Muscle layer of duodenum (tissue), 2 donors: ENCODE measurements around the gene NOSTRIN.
"Not testable (repeated sequence)": the region's sequence is repeated elsewhere in the genome, so short reads cannot be mapped to it uniquely, and the experiment has no call there.

Source experiments
- H3K27ac ChIP-seq: one replicate; pipeline ENCODE4 v1.7.0; 2013; ENCODE audit warnings: mild to moderate bottlenecking, low read length
- H3K27me3 ChIP-seq: one replicate; pipeline ENCODE4 v1.7.0; 2013; ENCODE audit warnings: low read depth, mild to moderate bottlenecking, control low read depth, low read length
- H3K36me3 ChIP-seq, 2 donors: one replicate each; pipeline ENCODE4 v1.7.0; 2013; ENCODE audit warnings: low read length in 2 of 2, control low read depth in 1 of 2, mild to moderate bottlenecking in 1 of 2; ENCODE audit not compliant: insufficient read depth in 2 of 2, control insufficient read depth in 1 of 2
- H3K4me1 ChIP-seq, 2 donors: one replicate each; pipeline ENCODE4 v1.7.0; 2013; ENCODE audit warnings: low read length in 2 of 2, mild to moderate bottlenecking in 2 of 2, control low read depth in 1 of 2, moderate library complexity in 1 of 2; ENCODE audit not compliant: insufficient read depth in 2 of 2, control insufficient read depth in 1 of 2
- H3K4me3 ChIP-seq, 2 donors: one replicate each; pipeline ENCODE4 v1.7.0; 2013; ENCODE audit warnings: low read length in 2 of 2, low read depth in 1 of 2, mild to moderate bottlenecking in 1 of 2
- H3K9me3 ChIP-seq, 2 donors: one replicate each; pipeline ENCODE4 v1.7.0; 2013; ENCODE audit warnings: low read length in 2 of 2, control low read depth in 1 of 2, mild to moderate bottlenecking in 1 of 2; ENCODE audit not compliant: control insufficient read depth in 1 of 2
- donor health status: healthy.

Gene NOSTRIN

DNA sequence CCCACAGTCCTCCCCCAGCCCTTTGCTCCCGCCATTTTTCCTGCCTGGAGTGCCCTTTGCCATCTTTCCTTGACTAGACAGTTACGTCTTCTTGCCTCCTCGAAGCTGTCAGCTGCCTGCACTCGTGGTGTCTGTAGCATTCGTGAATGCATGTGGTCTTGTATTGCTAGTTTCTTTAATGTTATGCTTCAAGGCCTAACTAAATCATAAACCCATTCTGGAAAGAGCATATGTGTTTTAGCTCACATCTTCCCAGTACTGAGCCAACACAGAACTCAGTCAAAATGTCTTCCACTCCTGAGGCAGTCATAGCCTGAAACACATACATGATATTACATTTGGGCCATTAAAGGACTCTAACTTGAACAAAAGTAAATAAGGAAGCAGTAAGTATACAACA lies 52.2 kb downstream of the NOSTRIN start:
- Histone ChIP-seq H3K27me3 (no peaks in the 10 kb centered on the region), H3K4me1 (no peaks in the 10 kb centered on the region), H3K9me3 (no peaks in the 10 kb centered on the region), H3K27ac (no peak overlapping the region), H3K4me3 (no peak overlapping the region), H3K36me3 (no peaks in the 10 kb centered on the region)

- Histone ChIP-seq H3K4me1 (no peaks in the 10 kb centered on the region), H3K9me3 (no peaks in the 10 kb centered on the region), H3K36me3 (no peaks in the 10 kb centered on the region), H3K4me3 (no peak overlapping the region), H3K27ac (no peak overlapping the region), H3K27me3 (no peaks in the 10 kb centered on the region)
Observed at GRCh38 chr2:168855601-168856000, 53.2 kb downstream of the NOSTRIN start.

- Histone ChIP-seq H3K36me3 (no peaks in the 10 kb centered on the region), H3K27me3 (no peaks in the 10 kb centered on the region), H3K4me3 (no peak overlapping the region), H3K9me3 (no peaks in the 10 kb centered on the region), H3K27ac (no peak overlapping the region), H3K4me1 (no peaks in the 10 kb centered on the region)
Observed at GRCh38 chr2:168858146-168858545, 55.7 kb downstream of the NOSTRIN start.

DNA sequence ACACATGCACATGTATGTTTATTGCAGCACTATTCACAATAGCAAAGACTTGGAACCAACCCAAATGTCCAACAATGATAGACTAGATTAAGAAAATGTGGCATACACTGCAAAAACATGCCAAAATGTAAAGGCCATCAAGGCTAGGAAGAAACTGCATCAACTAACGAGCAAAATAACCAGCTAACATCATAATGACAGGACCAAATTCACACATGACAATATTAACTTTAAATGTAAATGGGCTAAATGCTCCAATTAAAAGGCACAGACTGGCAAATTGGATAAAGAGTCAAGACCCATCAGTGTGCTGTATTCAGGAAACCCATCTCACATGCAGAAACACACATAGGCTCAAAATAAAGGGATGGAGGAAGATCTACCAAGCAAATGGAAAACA lies 64.7 kb downstream of the NOSTRIN start:
- not testable (repeated sequence) for H3K9me3 ChIP-seq

DNA sequence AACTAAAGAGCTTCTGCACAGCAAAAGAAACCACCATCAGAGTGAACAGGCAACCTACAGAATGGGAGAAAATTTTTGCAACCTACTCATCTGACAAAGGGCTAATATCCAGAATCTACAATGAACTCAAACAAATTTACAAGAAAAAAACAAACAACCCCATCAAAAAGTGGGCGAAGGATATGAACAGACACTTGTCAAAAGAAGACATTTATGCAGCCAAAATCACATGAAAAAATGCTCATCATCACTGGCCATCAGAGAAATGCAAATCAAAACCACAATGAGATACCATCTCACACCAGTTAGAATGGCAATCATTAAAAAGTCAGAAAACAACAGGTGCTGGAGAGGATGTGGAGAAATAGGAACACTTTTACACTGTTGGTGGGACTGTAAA lies 67.9 kb downstream of the NOSTRIN start:
- not testable (repeated sequence) for H3K27me3 ChIP-seq, H3K4me1 ChIP-seq, H3K36me3 ChIP-seq, H3K27ac ChIP-seq, H3K4me3 ChIP-seq, H3K9me3 ChIP-seq

More for the DNA sequence above, 64.7 kb downstream of the NOSTRIN start:
- H3K27ac ChIP-seq, H3K36me3 ChIP-seq, H3K4me3 ChIP-seq, H3K4me1 ChIP-seq, H3K27me3 ChIP-seq: not testable (repeated sequence)

DNA sequence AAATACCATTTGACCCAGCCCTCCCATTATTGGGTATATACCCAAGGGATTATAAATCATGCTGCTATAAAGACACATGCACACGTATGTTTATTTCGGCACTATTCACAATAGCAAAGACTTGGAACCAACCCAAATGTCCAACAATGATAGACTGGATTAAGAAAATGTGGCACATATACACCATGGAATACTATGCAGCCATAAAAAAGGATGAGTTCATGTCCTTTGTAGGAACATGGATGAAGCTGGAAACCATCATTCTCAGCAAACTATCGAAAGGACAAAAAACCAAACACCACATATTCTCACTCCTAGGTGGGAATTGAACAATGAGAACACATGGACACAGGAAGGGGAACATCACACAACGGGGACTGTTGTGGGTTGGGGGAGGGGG lies 68.4 kb downstream of the NOSTRIN start:
- not testable (repeated sequence) for H3K36me3 ChIP-seq, H3K27ac ChIP-seq, H3K27me3 ChIP-seq, H3K9me3 ChIP-seq, H3K4me3 ChIP-seq, H3K4me1 ChIP-seq

- Histone ChIP-seq H3K36me3 (no peaks in the 10 kb centered on the region), H3K4me3 (no peak overlapping the region), H3K4me1 (no peaks in the 10 kb centered on the region), H3K9me3 (no peaks in the 10 kb centered on the region), H3K27me3 (no peaks in the 10 kb centered on the region), H3K27ac (no peak overlapping the region)
Observed at GRCh38 chr2:168874368-168875054, 72.1 kb downstream of the NOSTRIN start.

GRCh38 chr2:168882163-168882562 lies 79.7 kb downstream of the NOSTRIN start:
- H3K27ac ChIP-seq, H3K4me1 ChIP-seq, H3K9me3 ChIP-seq, H3K27me3 ChIP-seq, H3K4me3 ChIP-seq, H3K36me3 ChIP-seq: not testable (repeated sequence)

GRCh38 chr2:168884975-168885374 lies 82.5 kb downstream of the NOSTRIN start:
- Histone ChIP-seq H3K27me3 (no peaks in the 10 kb centered on the region), H3K9me3 (no peaks in the 10 kb centered on the region), H3K36me3 (no peaks in the 10 kb centered on the region), H3K4me3 (no peak overlapping the region), H3K27ac (no peak overlapping the region), H3K4me1 (peaks cover 0 to 3% of the 10 kb centered on the region in 2 donors)

DNA sequence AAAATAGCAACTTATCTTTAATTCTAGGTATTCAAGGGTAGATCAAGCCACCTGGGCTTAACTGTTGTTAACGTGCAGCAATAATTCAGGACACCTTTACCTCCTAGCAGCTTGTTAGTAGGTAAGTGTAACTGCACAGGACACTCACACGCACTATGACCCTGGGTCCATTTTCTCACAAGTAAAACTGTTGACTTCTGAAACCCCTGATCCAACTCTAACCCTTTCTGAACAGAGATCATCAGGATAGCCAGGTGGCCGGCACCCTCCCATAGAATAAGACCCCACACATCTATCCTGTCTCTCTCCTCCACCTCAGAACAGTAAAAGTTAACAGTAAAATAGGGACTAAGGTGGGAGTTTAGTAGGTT lies 87.2 kb downstream of the NOSTRIN start:
- no peaks in the 10 kb centered on the region for H3K9me3 ChIP-seq

DNA sequence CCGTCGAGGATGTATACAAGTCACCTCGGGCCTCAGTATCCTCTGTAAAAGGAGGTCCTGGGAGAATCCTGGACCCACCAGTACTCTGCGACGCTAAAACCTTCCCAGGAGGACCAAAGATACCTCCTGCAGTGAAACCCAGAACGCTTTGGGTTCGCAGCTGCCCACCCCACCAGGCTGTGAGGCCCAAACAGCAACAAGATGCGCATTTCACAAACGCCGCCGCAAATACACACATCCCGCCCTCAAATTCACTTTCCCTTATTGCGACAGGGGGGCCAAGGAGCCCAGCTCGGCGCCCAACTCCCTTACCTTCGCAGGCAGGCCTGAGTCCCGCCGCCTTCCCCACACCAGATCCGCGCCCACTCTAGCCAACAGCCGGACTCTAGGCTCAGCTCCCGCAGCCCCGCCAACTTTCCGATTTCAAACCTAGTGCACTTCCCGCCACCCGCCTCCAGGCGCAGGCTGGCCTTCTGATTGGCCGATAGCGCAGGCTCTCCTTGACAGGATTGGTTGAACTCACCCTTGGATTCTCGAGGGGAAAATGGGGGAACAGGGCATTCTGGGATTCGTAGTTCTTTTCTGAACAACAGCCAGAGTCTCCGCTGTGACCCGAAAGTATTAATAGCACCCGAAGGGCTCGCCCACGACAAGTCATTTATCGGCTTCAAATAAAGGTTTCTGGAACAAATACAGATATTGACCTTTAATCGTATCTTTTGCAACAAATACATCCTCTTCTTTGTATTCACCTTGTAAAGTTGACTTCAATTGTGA lies 87.8 kb downstream of the NOSTRIN start, which contains the start of gene SPC25:
Gene SPC25, minus strand, starts transcription at position 425 of the 777 bp plus-strand sequence. CDS start 911 bp downstream, outside the sequence.
- H3K4me1 ChIP-seq = peaks cover 0 to 6% of the 10 kb centered on the region in 2 donors
- H3K27ac ChIP-seq = no peak within 1 kb of the TSS
- H3K9me3 ChIP-seq = no peaks in the 10 kb centered on the region
- H3K4me3 ChIP-seq = peak within 1 kb of the TSS; percentile 54 to 82
- H3K27me3 ChIP-seq = no peaks in the 10 kb centered on the region
- no peaks in the 10 kb centered on the region for H3K36me3 ChIP-seq

More for the DNA sequence above, 87.2 kb downstream of the NOSTRIN start:
- Histone ChIP-seq H3K36me3 (no peaks in the 10 kb centered on the region), H3K27ac (no peak overlapping the region), H3K27me3 (no peaks in the 10 kb centered on the region), H3K4me1 (peaks cover 0 to 6% of the 10 kb centered on the region in 2 donors), H3K4me3 (peak overlapping the region; percentile 54 to 82)
